ENCODE measurements around the gene TEX44.

DNA sequence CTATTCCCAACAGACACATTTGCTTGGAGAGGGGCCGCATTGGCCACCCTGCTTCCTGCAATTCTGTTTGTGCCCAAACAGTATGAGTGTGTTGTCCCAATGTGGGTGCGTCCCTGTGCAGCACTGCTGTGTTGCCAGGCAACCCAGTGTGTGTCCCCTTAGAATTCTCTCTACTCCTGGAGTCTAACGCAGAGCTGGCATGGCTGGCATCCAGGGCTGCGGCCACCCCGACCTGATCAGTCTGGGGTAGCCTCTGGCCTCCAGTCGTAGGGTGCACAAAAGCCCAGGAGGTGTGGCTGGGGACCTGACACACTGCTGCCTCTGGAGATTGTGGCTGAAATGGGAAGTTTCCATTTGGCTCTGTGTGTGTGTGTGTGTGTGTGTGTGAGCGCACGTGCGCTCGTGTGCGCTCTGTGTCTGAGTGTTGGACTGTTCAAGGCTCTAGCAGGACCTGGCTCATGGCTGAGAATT, 48.0 kb downstream of the TEX44 start:
- TF ChIP-seq, protein P1, sequence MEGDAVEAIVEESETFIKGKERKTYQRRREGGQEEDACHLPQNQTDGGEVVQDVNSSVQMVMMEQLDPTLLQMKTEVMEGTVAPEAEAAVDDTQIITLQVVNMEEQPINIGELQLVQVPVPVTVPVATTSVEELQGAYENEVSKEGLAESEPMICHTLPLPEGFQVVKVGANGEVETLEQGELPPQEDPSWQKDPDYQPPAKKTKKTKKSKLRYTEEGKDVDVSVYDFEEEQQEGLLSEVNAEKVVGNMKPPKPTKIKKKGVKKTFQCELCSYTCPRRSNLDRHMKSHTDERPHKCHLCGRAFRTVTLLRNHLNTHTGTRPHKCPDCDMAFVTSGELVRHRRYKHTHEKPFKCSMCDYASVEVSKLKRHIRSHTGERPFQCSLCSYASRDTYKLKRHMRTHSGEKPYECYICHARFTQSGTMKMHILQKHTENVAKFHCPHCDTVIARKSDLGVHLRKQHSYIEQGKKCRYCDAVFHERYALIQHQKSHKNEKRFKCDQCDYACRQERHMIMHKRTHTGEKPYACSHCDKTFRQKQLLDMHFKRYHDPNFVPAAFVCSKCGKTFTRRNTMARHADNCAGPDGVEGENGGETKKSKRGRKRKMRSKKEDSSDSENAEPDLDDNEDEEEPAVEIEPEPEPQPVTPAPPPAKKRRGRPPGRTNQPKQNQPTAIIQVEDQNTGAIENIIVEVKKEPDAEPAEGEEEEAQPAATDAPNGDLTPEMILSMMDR (IDR thresholded peaks at IDR 0.05; ENCODE audit: insufficient read depth, low read depth, low read length), result no peak
- TF ChIP-seq EZH2 (IDR thresholded peaks at IDR 0.05; ENCODE audit: insufficient read depth, low read length), result no peak

Measured in astrocyte (in vitro differentiated cells and primary cell).